RWPE2 (cell line): ENCODE results near the gene HTR3B.

Experiments
- ATAC-seq: fragments of 200-7000 bp; cut with Tn5 transposase; 3 replicates; pipeline ENCODE4 v1.9.1; 2021; ENCODE audit warnings: low read depth
- DNase-seq: peaks from one replicate; pipeline ENCODE4 v3.0.0-alpha.2; 2020; ENCODE audit warnings: low spot score
- H3K27ac ChIP-seq: fragments of 450-650 bp; 2 replicates; pipeline ENCODE4 v1.5.1; 2017; ENCODE audit warnings: mild to moderate bottlenecking; ENCODE audit not compliant: poor library complexity, severe bottlenecking
- H3K27me3 ChIP-seq: fragments of 250-450 bp; sonication (Bioruptor Pico); 2 replicates; pipeline ENCODE4 v1.5.1; 2021; ENCODE audit warnings: mild to moderate bottlenecking, moderate library complexity; ENCODE audit not compliant: insufficient read depth, poor library complexity, severe bottlenecking
- H3K36me3 ChIP-seq: fragments of 250-450 bp; sonication (Bioruptor Pico); 2 replicates; pipeline ENCODE4 v1.5.1; 2020; ENCODE audit warnings: low read depth, mild to moderate bottlenecking, moderate library complexity
- H3K4me1 ChIP-seq: fragments of 250-450 bp; sonication (Bioruptor Pico); 2 replicates; pipeline ENCODE4 v1.5.1; 2021; ENCODE audit warnings: mild to moderate bottlenecking, moderate library complexity; ENCODE audit not compliant: insufficient read depth, poor library complexity, severe bottlenecking
- H3K4me3 ChIP-seq: fragments of 250-450 bp; sonication (Bioruptor Pico); 2 replicates; pipeline ENCODE4 v1.5.1; 2021; ENCODE audit warnings: mild to moderate bottlenecking, moderate library complexity; ENCODE audit not compliant: severe bottlenecking
- H3K9me3 ChIP-seq: fragments of 250-450 bp; sonication (Bioruptor Pico); 2 replicates; pipeline ENCODE4 v1.5.1; 2021; ENCODE audit warnings: mild to moderate bottlenecking, moderate library complexity; ENCODE audit not compliant: severe bottlenecking
- TF ChIP-seq, protein P1 (sequence below): fragments of 450-650 bp; IDR thresholded peaks from one replicate; pipeline ENCODE4 v1.5.1; 2017; ENCODE audit warnings: mild to moderate bottlenecking, moderate library complexity; ENCODE audit not compliant: poor library complexity, severe bottlenecking

The HTR3B gene

DNA sequence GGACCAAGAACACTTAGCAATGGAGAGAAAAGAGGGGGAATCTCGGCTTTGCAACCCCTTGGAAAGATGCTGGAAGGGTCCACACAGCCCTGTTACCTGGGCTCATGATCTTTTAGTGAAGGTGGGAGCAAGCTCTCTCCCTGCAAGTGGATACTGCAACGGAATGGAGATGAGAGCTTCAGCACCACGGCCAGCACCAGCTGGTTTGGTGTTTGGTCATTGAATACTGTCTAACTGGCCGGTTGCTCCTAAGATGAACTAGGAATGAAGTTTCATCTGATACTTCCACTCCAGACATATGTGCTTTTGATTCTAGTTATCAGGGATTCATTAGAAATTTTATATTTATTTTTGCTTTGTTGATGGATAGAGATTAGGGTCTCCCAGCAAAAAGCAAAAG, 86.6 kb downstream of the HTR3B start:
- ATAC-seq (peak; percentile 46; the same call in 1 of the 3 replicates), DNase-seq (no peak)
- Histone ChIP-seq H3K27me3 (no peaks in the 10 kb centered on the region), H3K4me1 (no peaks in the 10 kb centered on the region), H3K4me3 (no peak overlapping the region), H3K9me3 (no peaks in the 10 kb centered on the region), H3K27ac (no peak overlapping the region), H3K36me3 (no peaks in the 10 kb centered on the region)
- TF ChIP-seq, protein P1, sequence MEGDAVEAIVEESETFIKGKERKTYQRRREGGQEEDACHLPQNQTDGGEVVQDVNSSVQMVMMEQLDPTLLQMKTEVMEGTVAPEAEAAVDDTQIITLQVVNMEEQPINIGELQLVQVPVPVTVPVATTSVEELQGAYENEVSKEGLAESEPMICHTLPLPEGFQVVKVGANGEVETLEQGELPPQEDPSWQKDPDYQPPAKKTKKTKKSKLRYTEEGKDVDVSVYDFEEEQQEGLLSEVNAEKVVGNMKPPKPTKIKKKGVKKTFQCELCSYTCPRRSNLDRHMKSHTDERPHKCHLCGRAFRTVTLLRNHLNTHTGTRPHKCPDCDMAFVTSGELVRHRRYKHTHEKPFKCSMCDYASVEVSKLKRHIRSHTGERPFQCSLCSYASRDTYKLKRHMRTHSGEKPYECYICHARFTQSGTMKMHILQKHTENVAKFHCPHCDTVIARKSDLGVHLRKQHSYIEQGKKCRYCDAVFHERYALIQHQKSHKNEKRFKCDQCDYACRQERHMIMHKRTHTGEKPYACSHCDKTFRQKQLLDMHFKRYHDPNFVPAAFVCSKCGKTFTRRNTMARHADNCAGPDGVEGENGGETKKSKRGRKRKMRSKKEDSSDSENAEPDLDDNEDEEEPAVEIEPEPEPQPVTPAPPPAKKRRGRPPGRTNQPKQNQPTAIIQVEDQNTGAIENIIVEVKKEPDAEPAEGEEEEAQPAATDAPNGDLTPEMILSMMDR: no peak

DNA sequence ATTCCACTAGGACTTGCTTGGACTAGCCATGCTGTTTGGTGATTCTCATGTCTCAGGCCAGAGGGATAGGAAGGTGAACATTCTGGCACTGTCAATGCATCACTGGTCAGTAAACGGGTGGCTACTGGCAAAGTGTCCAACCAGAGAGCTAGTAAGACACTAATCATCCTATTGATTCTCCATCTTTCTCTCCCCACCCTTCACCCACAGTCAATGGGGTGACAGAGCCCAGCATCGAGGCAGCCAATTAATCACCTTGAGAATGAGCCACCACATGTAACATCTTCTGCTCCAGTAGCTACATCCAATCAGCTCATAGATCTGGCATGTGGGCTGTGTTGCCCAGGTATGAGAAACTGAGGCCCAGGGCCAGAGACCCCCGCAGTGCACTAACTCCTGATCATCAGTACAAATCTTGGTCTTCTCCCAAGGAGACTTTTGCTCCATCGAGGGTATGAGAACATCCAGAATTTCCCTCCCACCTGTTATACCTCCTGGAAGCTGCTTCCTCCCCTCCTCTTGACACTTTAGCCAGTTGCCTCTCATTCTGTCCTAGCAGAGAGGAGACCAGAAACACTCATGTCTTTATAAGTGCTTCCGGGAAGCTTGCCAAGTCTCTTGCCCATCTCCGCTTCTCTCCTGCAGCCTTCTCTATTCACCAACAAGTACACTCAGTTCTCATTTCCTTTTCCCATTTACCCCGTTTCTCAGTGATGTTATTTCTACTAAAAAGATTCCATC, 87.3 kb downstream of the HTR3B start:
- Histone ChIP-seq H3K27ac (no peak overlapping the region), H3K9me3 (no peaks in the 10 kb centered on the region), H3K4me3 (no peak overlapping the region), H3K4me1 (no peaks in the 10 kb centered on the region), H3K27me3 (no peaks in the 10 kb centered on the region), H3K36me3 (no peaks in the 10 kb centered on the region)
- DNase-seq (no peak), ATAC-seq (no peak)
- TF ChIP-seq, protein P1: no peak

DNA sequence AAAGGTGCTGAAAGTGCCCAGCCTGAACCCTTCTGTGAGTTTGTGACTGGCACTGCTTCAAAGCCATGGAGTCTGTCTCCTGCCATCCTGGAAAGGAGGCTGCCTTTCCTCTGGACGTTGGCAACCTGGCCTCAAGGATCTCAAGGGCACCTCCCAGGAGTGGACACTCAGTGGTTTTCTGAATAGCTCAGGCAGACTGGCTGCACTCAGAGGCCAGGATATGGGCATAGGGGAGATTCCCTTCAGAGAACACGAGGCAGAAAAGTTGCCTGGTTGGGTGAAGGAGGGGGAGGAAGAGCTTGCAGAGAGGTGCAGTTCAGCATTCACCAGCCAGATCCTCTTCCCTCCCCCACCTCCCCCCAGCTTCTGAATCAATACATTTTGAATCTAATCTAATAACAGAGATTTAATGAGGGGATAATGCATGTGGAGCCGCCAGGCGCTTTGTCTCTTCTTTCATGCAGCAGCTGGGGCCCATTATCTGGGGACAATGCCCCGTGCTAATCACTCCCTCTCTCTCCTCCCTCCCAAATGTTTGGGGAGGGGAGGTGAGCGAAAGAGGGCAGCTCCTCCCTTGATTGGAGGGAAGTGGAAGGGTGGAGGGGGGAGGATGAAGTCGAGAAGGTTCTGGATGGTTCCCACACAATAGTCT, 88.0 kb downstream of the HTR3B start:
- H3K9me3 ChIP-seq: no peaks in the 10 kb centered on the region
- no peak overlapping the region for H3K27ac ChIP-seq
- H3K4me1 ChIP-seq: no peaks in the 10 kb centered on the region
- no peaks in the 10 kb centered on the region for H3K36me3 ChIP-seq
- no peaks in the 10 kb centered on the region for H3K27me3 ChIP-seq
- no peak for ATAC-seq
- DNase-seq: no peak
- TF ChIP-seq, protein P1: no peak
- no peak overlapping the region for H3K4me3 ChIP-seq

DNA sequence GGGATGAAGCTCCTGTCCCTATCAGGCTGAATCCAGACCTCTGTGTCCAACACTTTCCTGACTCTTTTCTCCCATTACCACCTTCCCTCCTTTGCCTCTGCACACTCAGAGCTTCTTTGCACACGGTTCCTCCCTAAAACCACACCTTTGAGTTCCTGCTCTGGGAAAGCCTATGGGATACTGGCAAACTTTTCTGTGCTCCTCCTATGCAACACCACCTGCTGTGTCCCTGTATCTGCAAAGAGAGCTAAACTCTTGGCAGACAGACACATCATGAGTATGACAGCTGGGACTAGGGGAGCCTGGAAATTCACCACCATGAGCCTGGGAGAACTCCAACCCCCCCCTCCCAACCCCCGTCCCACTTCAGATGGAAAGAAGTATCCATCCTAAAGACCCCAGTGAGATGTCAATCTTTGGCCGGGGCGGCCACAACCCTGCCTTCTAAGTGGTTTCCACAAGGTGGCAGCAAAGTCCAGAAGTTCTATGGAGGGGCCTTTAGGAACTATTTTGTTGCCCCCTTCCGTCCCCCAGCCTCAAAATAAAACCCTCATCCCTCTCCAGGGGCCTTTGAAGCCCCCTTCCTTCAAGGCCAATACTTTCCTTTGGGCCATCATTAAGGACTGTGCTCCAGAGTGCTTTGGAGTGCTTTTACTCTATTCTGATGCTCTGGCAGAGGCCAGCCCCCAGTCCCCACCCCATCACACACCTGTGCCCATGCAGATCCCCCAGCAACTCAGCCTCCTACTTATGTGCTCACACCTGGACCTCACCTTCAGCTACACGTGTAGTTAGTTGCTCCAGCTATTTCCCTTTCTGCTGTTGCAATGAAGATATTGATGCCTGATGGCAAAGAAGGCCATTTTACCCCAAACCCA, 89.7 kb downstream of the HTR3B start:
- no peak for DNase-seq
- no peak overlapping the region for H3K4me3 ChIP-seq
- H3K27me3 ChIP-seq: no peaks in the 10 kb centered on the region
- H3K4me1 ChIP-seq: no peaks in the 10 kb centered on the region
- H3K9me3 ChIP-seq: no peaks in the 10 kb centered on the region
- ATAC-seq: no peak
- TF ChIP-seq, protein P1: peak; percentile 56
- H3K27ac ChIP-seq: no peak overlapping the region
- H3K36me3 ChIP-seq: no peaks in the 10 kb centered on the region
